Endothelial cell of umbilical vein (primary cell): Measurements from ENCODE around the gene PROZ. TPM values are rescaled to one million over a fixed set of nuclear protein-coding genes. Genes with fewer than 3 reads are reported as not detected.
A peak's percentile ranks its signal among the peaks of the same experiment; 100 is the strongest.

Experiments used
- BruUV-seq: library from RNA; stranded (reverse); fragments of 400-500 nt; replicated peaks from 2 replicates; lab custom pipeline; 2021; lab: Mats Ljungman, UMichigan
- CTCF ChIA-PET: fragments of 300-600, 350-600 bp; sonication (Branson Sonifier 250); formaldehyde crosslinking; loops from one replicate; lab custom pipeline; 2021; ENCODE audit warnings: antibody characterized with exemption, inconsistent platforms; lab: Charles Lee
- POLR2A ChIA-PET: fragments of 300-600, 350-600 bp; sonication (Branson Sonifier 250); formaldehyde crosslinking; loops from one replicate; lab custom pipeline; 2021; ENCODE audit warnings: antibody characterized with exemption, inconsistent platforms; lab: Charles Lee
- DNase-seq: peaks from one replicate; pipeline ENCODE4 v3.0.0-alpha.2; 2011; ENCODE audit warnings: low read depth, low spot score
- FAIRE-seq: peaks from 2 replicates; lab custom pipeline; 2011; peaks lifted over from hg19 to GRCh38; lab: Jason Lieb, UNC
- H2AFZ ChIP-seq: 2 replicates; pipeline ENCODE4 v1.6.0; 2012; ENCODE audit warnings: low read depth, low read length, control low read depth, inconsistent platforms
- H3K27ac ChIP-seq: 2 replicates; pipeline ENCODE4 v1.5.1; 2011; ENCODE audit warnings: low read depth, mild to moderate bottlenecking, control low read depth, low read length, moderate library complexity; ENCODE audit not compliant: insufficient read depth
- H3K27me3 ChIP-seq, 2 experiments: 2 replicates each; pipeline versions ENCODE4 v1.6.0 to v1.6.1; 2011; ENCODE audit warnings: low read length in 2 of 2, mixed read lengths in 1 of 2; ENCODE audit not compliant: control insufficient read depth in 2 of 2, insufficient read depth in 2 of 2
- H3K36me3 ChIP-seq, 2 experiments: 2 replicates in 1 of 2; 3 replicates in 1 of 2; pipeline ENCODE4 v1.5.1; 2011; ENCODE audit warnings: low read length in 2 of 2, mild to moderate bottlenecking in 1 of 2, moderate library complexity in 1 of 2; ENCODE audit not compliant: control insufficient read depth in 2 of 2, insufficient read depth in 2 of 2; ENCODE audit errors: extremely low read depth in 1 of 2
- H3K4me1 ChIP-seq: 3 replicates; pipeline ENCODE4 v1.5.1; 2011; ENCODE audit warnings: mild to moderate bottlenecking, low read length; ENCODE audit not compliant: control insufficient read depth, insufficient read depth; ENCODE audit errors: extremely low read depth
- H3K4me2 ChIP-seq: 2 replicates; pipeline ENCODE4 v1.6.1; 2011; ENCODE audit warnings: low read length, control low read depth, mixed read lengths; ENCODE audit not compliant: insufficient read depth
- H3K4me3 ChIP-seq, 3 experiments: fragments of 200-600 bp in 1 of 3; sonication (generic), shearing (Covaris generic) in 1 of 3; replicated peaks in 1 of 3; 2 replicates each; pipeline ENCODE4 v1.5.1; 2011 to 2016; ENCODE audit warnings: control low read depth in 3 of 3, low read length in 3 of 3, mild to moderate bottlenecking in 2 of 3, inconsistent platforms in 1 of 3, low read depth in 1 of 3, moderate library complexity in 1 of 3; ENCODE audit not compliant: insufficient read depth in 1 of 3
- H3K79me2 ChIP-seq: 2 replicates; pipeline ENCODE4 v1.6.0; 2012; ENCODE audit warnings: low read length, inconsistent platforms; ENCODE audit not compliant: control insufficient read depth, insufficient read depth
- H3K9ac ChIP-seq: replicated peaks from 2 replicates; pipeline ENCODE3; 2011; ENCODE audit warnings: low read length, control low read depth; ENCODE audit not compliant: insufficient read depth; ENCODE audit errors: extremely low read depth
- H3K9me1 ChIP-seq: replicated peaks from 3 replicates; pipeline ENCODE4 v1.6.0; 2011; ENCODE audit warnings: mild to moderate bottlenecking, low read length; ENCODE audit not compliant: control insufficient read depth, insufficient read depth; ENCODE audit errors: extremely low read depth
- H3K9me3 ChIP-seq: replicated peaks from 2 replicates; pipeline ENCODE4 v1.5.1; 2012; ENCODE audit warnings: low read length, inconsistent platforms; ENCODE audit not compliant: control insufficient read depth, insufficient read depth
- H4K20me1 ChIP-seq: replicated peaks from 2 replicates; pipeline ENCODE3; 2011; ENCODE audit warnings: mild to moderate bottlenecking, low read length; ENCODE audit not compliant: control insufficient read depth, insufficient read depth; ENCODE audit errors: extremely low read depth
- POLR2AphosphoS5 ChIP-seq: IDR thresholded peaks from 2 replicates; pipeline ENCODE4 v1.6.1; 2012; ENCODE audit warnings: low read depth, mild to moderate bottlenecking, control low read depth, low read length, moderate library complexity; ENCODE audit not compliant: insufficient read depth
- dilution Hi-C: fragments of 300-500 bp; cut with MboI; formaldehyde crosslinking; loops from one replicate; pipeline ENCODE4 v1.15.0; 2019; ENCODE audit warnings: low sequenced_read_pairs; ENCODE audit not compliant: extremely low pct_ligation_motif_present
- intact Hi-C: fragments of 100-400 bp; cut with micrococcal nuclease; formaldehyde crosslinking; loops from one replicate; pipeline ENCODE4 v1.10.0; 2022
- polyA plus RNA-seq, 4 experiments: library from polyadenylated mRNA; depleted of rRNA in 3 of 4; stranded (reverse) in 3 of 4; unstranded in 1 of 4; fragments of >200 nt; gene quantifications; 2 replicates each; pipeline versions ENCODE4 v1.2.1 to v1.2.3, GENCODE V29; 2011 to 2012; ENCODE audit warnings: missing spikeins in 1 of 4
- small RNA-seq: library from RNA; depleted of rRNA; stranded (forward); fragments of <200 nt; gene quantifications from one replicate; pipeline ENCODE3, GENCODE V24; 2012; ENCODE audit warnings: low replicate concordance, low read depth; ENCODE audit not compliant: insufficient read depth, insufficient read length
- total RNA-seq: library from RNA; stranded (reverse); gene quantifications from 2 replicates; pipeline ENCODE4 v1.2.3, GENCODE V29; 2021
- TF ChIP-seq, protein P1 (sequence below), 2 donors: IDR thresholded peaks; 1 replicate in 1 of 2; 2 replicates in 1 of 2; pipeline ENCODE4 v1.5.1; 2011; ENCODE audit warnings: low read length in 2 of 2, mild to moderate bottlenecking in 2 of 2, moderate library complexity in 2 of 2, control low read depth in 1 of 2, inconsistent platforms in 1 of 2, low read depth in 1 of 2; ENCODE audit not compliant: insufficient read depth in 1 of 2; ENCODE audit errors: extremely low read depth in 1 of 2

PROZ gene
- total and polyA plus RNA-seq, 2 donors (not counting 3 experiments of a cell fraction or from before 2014, with no cell fraction given) = not detected

GRCh38 chr13:113220877-113221276 lies 62.4 kb downstream of the PROZ start:
- Histone ChIP-seq H2AFZ (no peak overlapping the region), H3K27me3 (no peaks in the 10 kb centered on the region), H3K36me3 (peaks cover 6 to 21% of the 10 kb centered on the region in 2 experiments), H3K9ac (no peak overlapping the region), H4K20me1 (peaks cover 4% of the 10 kb centered on the region), H3K79me2 (peaks cover 68% of the 10 kb centered on the region), H3K9me3 (no peaks in the 10 kb centered on the region), H3K4me1 (peaks cover 3% of the 10 kb centered on the region), H3K4me3 (no peak overlapping the region), H3K9me1 (no peaks in the 10 kb centered on the region), H3K4me2 (no peak overlapping the region), H3K27ac (no peak overlapping the region)
- DNase-seq = no peak
- CTCF ChIA-PET = no interaction called here
- dilution Hi-C loops = no loop called here
- no peak for TF ChIP-seq POLR2AphosphoS5
- TF ChIP-seq, protein P1, sequence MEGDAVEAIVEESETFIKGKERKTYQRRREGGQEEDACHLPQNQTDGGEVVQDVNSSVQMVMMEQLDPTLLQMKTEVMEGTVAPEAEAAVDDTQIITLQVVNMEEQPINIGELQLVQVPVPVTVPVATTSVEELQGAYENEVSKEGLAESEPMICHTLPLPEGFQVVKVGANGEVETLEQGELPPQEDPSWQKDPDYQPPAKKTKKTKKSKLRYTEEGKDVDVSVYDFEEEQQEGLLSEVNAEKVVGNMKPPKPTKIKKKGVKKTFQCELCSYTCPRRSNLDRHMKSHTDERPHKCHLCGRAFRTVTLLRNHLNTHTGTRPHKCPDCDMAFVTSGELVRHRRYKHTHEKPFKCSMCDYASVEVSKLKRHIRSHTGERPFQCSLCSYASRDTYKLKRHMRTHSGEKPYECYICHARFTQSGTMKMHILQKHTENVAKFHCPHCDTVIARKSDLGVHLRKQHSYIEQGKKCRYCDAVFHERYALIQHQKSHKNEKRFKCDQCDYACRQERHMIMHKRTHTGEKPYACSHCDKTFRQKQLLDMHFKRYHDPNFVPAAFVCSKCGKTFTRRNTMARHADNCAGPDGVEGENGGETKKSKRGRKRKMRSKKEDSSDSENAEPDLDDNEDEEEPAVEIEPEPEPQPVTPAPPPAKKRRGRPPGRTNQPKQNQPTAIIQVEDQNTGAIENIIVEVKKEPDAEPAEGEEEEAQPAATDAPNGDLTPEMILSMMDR (IDR thresholded peaks at IDR 0.05; ENCODE audit: extremely low read depth in 1 of 2, insufficient read depth in 1 of 2, low read depth in 1 of 2, low read length in 2 of 2) = peak in 1 of 2 donors; percentile 24
- POLR2A ChIA-PET = no interaction called here
- no TSS peak for BruUV-seq
- intact Hi-C loops = loop anchor here (5.0 kb wide), 1 partner anchor 279 kb away; no protein-coding TSS in a partner anchor
- no peak for FAIRE-seq

Small RNAs within 50 kb of the gene (small RNA-seq; reads per million reads assigned to genes)
- gene AL137002.1 = not detected

Other genes with a start within 250 kb of the PROZ start
- 0.58 TPM in 1 of 2 replicates, not detected in the other for gene MCF2L, start 189.4 kb upstream of the PROZ start, total RNA-seq
- 0.06 and 0.33 TPM in 2 replicates for gene MCF2L, start 189.4 kb upstream of the PROZ start, polyA plus RNA-seq
- gene F7, start 52.9 kb upstream of the PROZ start, total RNA-seq = not detected in 2 replicates
- not detected in 2 replicates for gene F7, start 52.9 kb upstream of the PROZ start, polyA plus RNA-seq
- gene F10, start 35.8 kb upstream of the PROZ start, total RNA-seq = not detected in 2 replicates
- 0.14 and 0.25 TPM in 2 replicates for gene F10, start 35.8 kb upstream of the PROZ start, polyA plus RNA-seq
- gene PCID2, start 50.0 kb downstream of the PROZ start, total RNA-seq = 48.5 and 55.6 TPM in 2 replicates
- 43.2 and 52.1 TPM in 2 replicates for gene PCID2, start 50.0 kb downstream of the PROZ start, polyA plus RNA-seq
- 73.8 and 80.0 TPM in 2 replicates for gene CUL4A, start 51.0 kb downstream of the PROZ start, total RNA-seq
- gene CUL4A, start 51.0 kb downstream of the PROZ start, polyA plus RNA-seq = 34.9 and 37.9 TPM in 2 replicates
- gene LAMP1, start 138.6 kb downstream of the PROZ start, total RNA-seq = 285 and 286 TPM in 2 replicates
- 260 and 262 TPM in 2 replicates for gene LAMP1, start 138.6 kb downstream of the PROZ start, polyA plus RNA-seq
- gene GRTP1, start 205.5 kb downstream of the PROZ start, total RNA-seq = not detected in 2 replicates
- not detected in 2 replicates for gene GRTP1, start 205.5 kb downstream of the PROZ start, polyA plus RNA-seq